SKM-1 treated with dmso at 0.1 percent for 144 hours (cell line): ENCODE measurements around the gene DAGLA.

ENCODE experiments used
- DNase-seq: peaks from one replicate; lab custom pipeline; 2025; ENCODE audit not compliant: unreplicated experiment; lab: John Stamatoyannopoulos, UW

Gene DAGLA

GRCh38 chr11:61776561-61777075, 96.4 kb downstream of the DAGLA start:
- DNase-seq, result peak; percentile 65

GRCh38 chr11:61777234-61778090, 97.3 kb downstream of the DAGLA start:
- DNase-seq, result no peak

GRCh38 chr11:61778357-61778886, 98.2 kb downstream of the DAGLA start:
- DNase-seq, result no peak

GRCh38 chr11:61778920-61779650, 98.9 kb downstream of the DAGLA start:
- no peak for DNase-seq

GRCh38 chr11:61779666-61780525, 99.7 kb downstream of the DAGLA start:
- DNase-seq, result no peak

GRCh38 chr11:61780581-61781162, 100.5 kb downstream of the DAGLA start:
- no peak for DNase-seq

- no peak for DNase-seq
These were observed 101.4 kb downstream of the DAGLA start for GRCh38 chr11:61781585-61781984.

GRCh38 chr11:61782299-61782698, 102.1 kb downstream of the DAGLA start:
- DNase-seq, result no peak

- no peak for DNase-seq
These were observed 102.7 kb downstream of the DAGLA start for GRCh38 chr11:61782841-61783240.

- no peak for DNase-seq
These were observed 103.7 kb downstream of the DAGLA start for GRCh38 chr11:61783717-61784505.

GRCh38 chr11:61784506-61784805, 104.3 kb downstream of the DAGLA start:
- DNase-seq, result no peak

GRCh38 chr11:61785837-61786402, 105.7 kb downstream of the DAGLA start:
- DNase-seq, result no peak

- DNase-seq, result peak; percentile 31
These were observed 107.8 kb downstream of the DAGLA start for GRCh38 chr11:61787928-61788491.

GRCh38 chr11:61791737-61792309, 111.6 kb downstream of the DAGLA start:
- DNase-seq, result peak; percentile 10

GRCh38 chr11:61792310-61793082, 112.3 kb downstream of the DAGLA start, which contains the start of the genes FEN1 and TMEM258:
Gene FEN1 (plus strand): TSS chr11:61792911. CDS start chr11:61795362, 2,451 bp downstream.
Gene TMEM258 (minus strand): TSS chr11:61792599. CDS start chr11:61792558, 41 bp downstream.
- peak; percentile 94 for DNase-seq

GRCh38 chr11:61793083-61793828, 113.1 kb downstream of the DAGLA start:
- DNase-seq, result no peak

GRCh38 chr11:61793829-61794204, 113.6 kb downstream of the DAGLA start:
- no peak for DNase-seq
